Skeletal muscle cell (primary cell): Measurements from ENCODE around the gene MLYCD.
"Not testable (repeated sequence)": the region's sequence is repeated elsewhere in the genome, so short reads cannot be mapped to it uniquely, and the experiment has no call there.

Experiments used
- DNase-seq: peaks from one replicate; pipeline ENCODE4 v3.0.0-alpha.2; 2010; ENCODE audit warnings: low read depth
- H3K4me3 ChIP-seq: 2 replicates; pipeline ENCODE4 v1.5.1; 2011; ENCODE audit warnings: low read depth, mild to moderate bottlenecking, control low read depth, low read length, moderate library complexity

MLYCD gene

DNA sequence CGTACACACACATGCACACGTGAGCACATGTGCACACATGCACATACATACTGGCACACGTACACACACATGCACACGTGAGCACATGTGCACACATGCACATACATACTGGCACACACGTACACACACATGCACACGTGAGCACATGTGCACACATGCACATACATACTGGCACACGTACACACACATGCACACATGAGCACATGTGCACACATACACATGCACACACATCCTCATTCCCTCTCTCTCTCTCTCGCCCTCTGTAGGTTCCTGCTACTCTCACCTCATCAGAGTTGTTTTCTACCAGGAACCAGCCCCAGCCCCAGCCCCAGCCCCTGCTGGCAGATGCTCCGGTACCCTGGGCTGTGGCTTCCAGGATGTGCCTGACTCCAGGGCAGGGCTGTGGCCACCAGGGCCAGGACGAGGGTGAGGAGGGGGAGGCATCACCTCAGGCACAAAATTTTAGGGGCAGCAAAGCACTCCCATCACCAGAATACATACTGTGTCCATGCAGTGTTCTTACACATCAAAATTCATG is 52.0 kb downstream of the MLYCD start:
- not testable (repeated sequence) for DNase-seq, H3K4me3 ChIP-seq

- no peak overlapping the region for H3K4me3 ChIP-seq
- DNase-seq = no peak
Measured at GRCh38 chr16:83951544-83951943, 52.6 kb downstream of the MLYCD start.

- DNase-seq = no peak
- H3K4me3 ChIP-seq = peak overlapping the region; percentile 59
Measured at GRCh38 chr16:83952587-83952939, 53.6 kb downstream of the MLYCD start.

GRCh38 chr16:83952940-83953795 is 54.3 kb downstream of the MLYCD start, which contains the start of gene OSGIN1:
TSS of gene OSGIN1 (plus strand) at chr16:83953240. CDS start at chr16:83957672, 4,432 bp downstream.
- peak; percentile 83 for DNase-seq
- peak within 1 kb of the TSS; percentile 59 for H3K4me3 ChIP-seq

DNA sequence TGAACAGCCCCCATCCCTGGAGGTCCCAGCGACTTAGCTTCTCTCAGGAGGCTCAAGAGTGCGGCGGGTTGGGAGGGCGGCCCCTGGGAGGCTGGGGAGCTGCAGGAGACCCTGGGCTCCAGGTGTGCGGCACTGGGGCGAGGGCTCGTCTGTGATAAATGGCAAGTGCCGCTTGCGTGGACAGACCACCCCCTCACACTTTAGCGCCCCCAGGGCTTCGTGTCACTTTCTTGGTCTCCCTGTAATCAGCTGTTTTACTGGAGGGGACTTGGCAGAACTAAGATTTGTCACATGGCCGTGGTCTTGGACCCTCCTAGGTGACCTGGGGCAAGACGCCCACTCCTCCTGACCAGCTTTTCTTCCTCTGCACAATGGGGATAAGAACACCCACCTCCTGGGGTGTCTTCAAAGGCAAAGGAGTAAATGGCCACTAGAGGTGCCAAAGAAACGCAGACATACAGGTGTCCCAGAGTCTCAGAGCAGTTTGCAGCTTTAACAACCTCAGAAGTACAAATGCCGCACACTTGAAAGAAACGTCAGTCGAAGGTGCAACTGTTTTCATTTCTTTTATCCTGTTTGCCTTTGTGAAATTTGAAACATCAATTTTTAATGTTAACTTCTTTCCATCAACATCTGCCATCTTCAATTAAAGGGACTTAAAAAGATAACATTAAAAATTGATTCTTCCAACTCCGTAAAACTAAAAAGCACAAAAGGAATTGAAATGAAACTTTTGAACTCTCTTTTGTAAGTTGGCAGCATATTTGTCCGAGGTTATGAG is 55.1 kb downstream of the MLYCD start:
- peak overlapping the region; percentile 59 for H3K4me3 ChIP-seq
- DNase-seq = no peak

- H3K4me3 ChIP-seq = no peak overlapping the region
Measured at GRCh38 chr16:83954577-83955016, 55.7 kb downstream of the MLYCD start.

DNA sequence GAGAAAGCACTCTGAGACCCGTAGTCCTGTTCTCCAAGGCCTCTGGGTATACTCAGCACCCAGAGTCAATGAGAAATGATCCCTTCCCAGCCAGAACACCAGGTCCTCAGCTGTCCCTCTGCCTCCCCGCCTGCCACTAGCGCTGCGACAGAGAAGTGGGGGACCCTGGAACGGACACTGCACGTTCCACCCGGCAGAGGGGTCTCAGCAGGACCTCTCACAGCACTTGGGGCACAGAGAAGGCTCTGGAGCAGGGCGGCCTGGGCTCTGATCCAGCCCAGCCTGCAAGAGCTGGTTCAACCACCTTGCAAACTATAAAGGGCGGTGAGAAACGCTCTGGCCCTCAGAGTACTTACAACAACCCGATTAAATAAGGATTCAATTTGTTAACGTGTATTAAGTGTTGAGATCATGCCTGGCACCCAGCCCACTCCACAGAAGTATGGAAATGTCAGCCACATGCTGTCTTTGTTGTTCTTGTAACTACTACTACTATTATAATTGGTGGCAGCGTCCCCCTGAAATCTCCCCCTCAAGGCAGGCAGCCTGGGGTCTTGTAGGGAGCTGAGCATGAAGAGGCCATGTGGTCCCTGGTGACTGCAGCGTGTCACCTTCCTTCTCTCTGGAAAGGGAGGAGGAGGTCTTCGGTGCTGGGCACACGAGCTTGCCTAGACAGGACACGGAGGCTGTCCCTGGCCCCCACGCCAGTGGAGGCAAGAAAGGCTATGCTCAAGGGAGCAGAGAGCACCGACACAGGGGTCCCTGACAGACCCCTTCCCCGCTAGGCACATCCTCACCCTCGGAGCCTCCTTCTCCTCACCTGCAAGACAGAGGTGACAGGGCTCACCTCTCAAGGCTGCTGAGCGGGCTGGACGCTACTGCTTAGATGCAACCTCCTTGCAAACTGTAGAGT is 56.6 kb downstream of the MLYCD start:
- no peak overlapping the region for H3K4me3 ChIP-seq
- no peak for DNase-seq

More at GRCh38 chr16:83954577-83955016, 55.7 kb downstream of the MLYCD start:
- DNase-seq = no peak

DNA sequence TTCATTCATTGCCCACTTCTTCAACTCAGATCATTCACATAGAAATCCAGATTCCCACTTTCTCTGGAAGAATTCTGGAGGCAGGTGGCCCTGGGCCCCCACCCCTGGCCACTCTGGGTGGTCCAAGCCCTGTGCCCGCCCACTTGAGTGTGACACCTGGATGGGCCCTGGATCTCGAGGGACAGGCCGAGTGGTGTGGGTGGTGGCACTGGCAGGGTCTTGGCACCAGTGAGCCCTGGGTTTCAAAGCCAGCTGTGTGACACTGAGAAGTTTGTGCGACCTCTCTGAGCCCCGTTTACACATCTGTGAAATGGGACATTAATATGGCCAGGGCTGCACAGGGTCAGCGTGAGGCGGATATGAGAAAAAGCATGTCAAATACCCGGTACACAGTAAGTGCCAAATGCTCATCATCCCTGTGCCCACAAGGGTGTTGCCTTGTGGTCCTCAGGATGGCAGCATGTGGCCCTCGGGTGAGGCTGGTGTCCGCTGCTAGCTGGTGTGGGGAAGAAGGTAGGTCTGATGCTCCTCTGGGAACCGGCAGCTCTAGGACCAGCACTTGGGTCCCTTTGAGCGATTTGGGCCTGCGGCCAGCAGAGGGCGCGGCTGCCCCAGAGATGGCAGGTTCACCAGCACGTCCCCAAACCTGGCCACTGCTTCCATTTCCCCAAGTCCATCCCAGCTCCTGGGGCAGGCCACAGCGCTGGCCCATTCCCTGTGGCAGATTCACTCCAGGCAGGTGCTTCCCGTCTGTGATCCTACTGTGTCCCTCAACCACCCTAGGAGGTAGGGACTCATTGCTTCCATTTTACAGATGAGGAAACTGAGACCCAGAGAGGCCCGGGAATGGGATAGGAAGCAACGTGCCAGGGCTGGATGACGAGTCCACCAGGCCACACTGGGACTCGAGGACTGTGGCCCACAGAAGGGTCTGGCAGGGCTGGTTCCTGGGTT is 57.7 kb downstream of the MLYCD start:
- no peak overlapping the region for H3K4me3 ChIP-seq
- no peak for DNase-seq

GRCh38 chr16:83957296-83957855 is 58.5 kb downstream of the MLYCD start:
- H3K4me3 ChIP-seq = no peak overlapping the region
- DNase-seq = no peak

DNA sequence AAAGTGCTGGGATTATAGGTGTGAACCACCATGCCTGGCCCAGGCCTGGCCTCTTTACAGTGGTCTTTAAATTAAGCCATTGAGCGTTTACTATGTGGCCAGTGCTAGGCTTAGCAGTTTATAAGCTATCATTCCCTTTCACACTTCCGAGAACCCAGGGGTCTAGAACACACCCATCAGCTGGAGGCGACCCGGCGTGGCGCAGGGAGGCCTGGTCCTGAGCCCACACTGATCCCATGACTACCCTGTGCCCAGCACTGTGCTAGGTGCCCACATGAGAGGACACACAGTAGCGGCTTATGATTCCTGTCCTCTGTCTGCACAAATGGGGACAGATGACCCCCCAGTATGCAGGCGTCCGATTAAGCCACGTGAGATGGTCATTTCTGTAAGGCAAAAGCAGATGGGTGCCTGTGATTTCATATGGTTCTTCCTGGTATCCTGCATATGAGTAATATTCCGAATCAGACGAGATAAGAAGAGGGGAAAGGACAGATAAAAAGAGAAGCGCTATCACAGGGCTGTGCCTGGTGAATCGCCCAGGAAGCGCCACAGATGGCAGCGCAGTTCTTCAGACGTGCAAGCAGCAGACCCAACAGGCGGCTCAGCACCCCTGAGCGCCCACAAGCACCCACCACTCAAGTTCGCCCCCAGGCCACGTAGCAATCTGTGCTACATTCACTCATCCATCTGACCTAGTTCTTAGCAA is 59.4 kb downstream of the MLYCD start:
- no peak overlapping the region for H3K4me3 ChIP-seq
- no peak for DNase-seq

- DNase-seq = no peak
- no peak overlapping the region for H3K4me3 ChIP-seq
Measured at GRCh38 chr16:83958846-83959565, 60.1 kb downstream of the MLYCD start.

GRCh38 chr16:83959656-83960434 is 60.9 kb downstream of the MLYCD start:
- H3K4me3 ChIP-seq = no peak overlapping the region
- DNase-seq = no peak

DNA sequence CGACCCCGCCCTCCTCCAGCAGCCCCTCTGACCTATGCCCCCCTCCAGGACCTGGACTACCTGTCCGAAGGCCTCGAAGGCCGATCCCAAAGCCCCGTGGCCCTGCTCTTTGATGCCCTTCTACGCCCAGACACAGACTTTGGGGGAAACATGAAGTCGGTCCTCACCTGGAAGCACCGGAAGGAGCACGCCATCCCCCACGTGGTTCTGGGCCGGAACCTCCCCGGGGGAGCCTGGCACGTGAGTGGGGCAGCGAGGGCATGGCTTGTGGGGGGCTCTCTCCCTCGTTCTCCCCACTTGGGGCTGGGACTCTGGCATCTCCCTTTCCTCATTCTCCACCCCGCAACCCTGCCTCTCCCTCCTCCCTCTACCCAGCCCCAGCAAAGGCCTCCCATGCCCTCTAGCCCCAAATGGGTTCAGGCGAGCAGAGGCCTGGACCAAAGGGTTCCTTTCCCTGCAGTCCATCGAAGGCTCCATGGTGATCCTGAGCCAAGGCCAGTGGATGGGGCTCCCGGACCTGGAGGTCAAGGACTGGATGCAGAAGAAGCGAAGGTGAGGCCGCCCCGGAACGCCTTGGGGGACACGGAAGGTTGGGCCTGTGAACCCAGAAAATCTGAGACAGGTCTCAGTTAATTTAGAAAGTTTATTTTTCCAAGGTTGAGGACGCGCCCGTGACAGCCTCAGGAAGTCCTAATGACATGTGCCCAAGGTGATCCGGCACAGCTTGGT is 61.8 kb downstream of the MLYCD start:
- no peak for DNase-seq

GRCh38 chr16:83961591-83961990 is 62.7 kb downstream of the MLYCD start:
- no peak for DNase-seq
- H3K4me3 ChIP-seq = no peak overlapping the region

More for the DNA sequence above, 61.8 kb downstream of the MLYCD start:
- H3K4me3 ChIP-seq = no peak overlapping the region
